NCI-H1694 treated with DMSO at 0.1 percent for 48 hours (cell line): Measurements from ENCODE around the gene CEP350.

ENCODE experiments used
- DNase-seq: peaks from one replicate; lab custom pipeline; 2025; lab: John Stamatoyannopoulos, UW

CEP350 gene, protein sequence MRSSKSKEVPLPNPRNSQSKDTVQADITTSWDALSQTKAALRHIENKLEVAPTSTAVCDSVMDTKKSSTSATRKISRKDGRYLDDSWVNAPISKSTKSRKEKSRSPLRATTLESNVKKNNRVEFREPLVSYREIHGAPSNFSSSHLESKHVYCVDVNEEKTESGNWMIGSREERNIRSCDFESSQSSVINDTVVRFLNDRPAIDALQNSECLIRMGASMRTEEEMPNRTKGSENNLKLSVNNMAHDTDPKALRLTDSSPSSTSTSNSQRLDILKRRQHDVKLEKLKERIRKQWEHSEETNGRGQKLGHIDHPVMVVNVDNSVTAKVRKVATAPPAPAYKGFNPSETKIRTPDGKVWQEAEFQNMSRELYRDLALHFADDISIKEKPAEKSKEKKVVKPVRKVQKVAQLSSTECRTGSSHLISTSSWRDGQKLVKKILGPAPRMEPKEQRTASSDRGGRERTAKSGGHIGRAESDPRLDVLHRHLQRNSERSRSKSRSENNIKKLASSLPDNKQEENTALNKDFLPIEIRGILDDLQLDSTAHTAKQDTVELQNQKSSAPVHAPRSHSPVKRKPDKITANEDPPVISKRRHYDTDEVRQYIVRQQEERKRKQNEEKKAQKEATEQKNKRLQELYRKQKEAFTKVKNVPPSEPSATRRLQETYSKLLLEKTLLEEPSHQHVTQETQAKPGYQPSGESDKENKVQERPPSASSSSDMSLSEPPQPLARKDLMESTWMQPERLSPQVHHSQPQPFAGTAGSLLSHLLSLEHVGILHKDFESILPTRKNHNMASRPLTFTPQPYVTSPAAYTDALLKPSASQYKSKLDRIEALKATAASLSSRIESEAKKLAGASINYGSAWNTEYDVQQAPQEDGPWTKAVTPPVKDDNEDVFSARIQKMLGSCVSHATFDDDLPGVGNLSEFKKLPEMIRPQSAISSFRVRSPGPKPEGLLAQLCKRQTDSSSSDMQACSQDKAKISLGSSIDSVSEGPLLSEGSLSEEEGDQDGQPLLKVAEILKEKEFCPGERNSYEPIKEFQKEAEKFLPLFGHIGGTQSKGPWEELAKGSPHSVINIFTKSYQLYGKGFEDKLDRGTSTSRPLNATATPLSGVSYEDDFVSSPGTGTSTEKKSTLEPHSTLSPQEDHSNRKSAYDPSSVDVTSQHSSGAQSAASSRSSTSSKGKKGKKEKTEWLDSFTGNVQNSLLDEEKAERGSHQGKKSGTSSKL (N-terminal part only)

GRCh38 chr1:179954493-179955286 lies at the start of gene CEP350:
CEP350 (plus strand) TSS chr1:179954810; CDS start chr1:179986182, 31,372 bp downstream.
- peak; percentile 99 for DNase-seq

- no peak for DNase-seq
These were observed 43.7 kb upstream of the CEP350 start for GRCh38 chr1:179910934-179911333.

GRCh38 chr1:179911812-179912211 lies 42.8 kb upstream of the CEP350 start:
- no peak for DNase-seq

- no peak for DNase-seq
These were observed 36.8 kb upstream of the CEP350 start for GRCh38 chr1:179917601-179918429.

GRCh38 chr1:179921472-179921871 lies 33.1 kb upstream of the CEP350 start:
- no peak for DNase-seq

DNA sequence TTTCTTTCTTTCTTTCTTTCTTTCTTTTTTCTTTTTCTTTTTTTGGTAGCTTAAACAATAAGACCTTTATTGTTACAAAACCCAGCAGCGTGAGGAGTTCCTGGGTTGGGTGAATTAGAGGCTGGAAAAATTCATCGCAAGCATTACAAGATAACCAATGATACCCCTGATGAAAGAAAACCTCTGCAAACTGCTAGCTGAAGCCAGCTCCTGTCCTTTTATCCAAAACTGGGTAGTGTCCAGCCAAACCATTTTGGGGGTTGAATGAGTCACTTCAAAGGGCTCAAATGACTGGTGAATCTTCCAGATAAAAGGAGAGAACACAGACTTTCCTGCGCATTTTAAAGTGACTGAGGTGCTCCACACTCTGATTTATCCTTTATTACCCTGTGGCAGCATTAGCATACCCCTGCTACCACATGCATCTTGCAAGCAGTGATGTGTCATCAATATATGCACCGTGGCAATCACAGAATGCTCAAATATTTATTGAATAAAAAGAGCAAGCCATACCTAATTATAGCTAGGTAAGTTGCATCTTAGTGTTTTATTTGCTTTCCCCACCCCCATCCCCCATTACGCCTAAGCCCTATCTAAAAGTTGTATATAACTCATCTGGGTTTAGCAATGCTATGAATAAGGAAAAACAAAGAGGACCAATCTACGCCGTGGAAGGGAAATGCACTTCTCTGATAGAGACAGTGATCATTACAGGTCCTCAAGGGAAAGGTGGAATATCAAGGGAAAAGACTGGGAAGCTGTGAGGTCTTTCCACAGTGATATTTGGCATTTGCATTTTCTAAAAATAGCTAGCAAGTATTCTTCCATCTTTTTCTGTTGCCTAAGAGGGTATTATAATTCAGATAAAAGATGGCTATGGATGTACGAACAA lies 32.4 kb upstream of the CEP350 start:
- no peak for DNase-seq

DNA sequence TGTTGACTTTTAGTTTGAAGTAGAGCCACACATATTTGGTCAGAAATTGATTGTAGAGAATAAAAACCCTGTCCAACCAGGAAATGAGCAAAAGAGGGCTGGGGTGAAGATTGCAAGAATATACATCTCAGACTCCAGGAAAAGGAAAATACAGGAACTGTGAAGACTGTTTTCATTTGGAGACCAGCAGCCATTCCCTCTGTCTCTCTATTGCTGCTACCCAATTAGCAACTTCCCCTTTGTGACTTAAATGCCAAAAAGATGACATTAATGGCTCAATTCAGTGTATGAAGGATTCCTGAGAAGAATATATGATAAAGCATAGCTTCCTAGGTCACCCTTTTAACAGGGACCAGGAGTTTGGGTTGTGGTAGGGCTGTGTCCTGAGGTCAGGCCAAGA lies 31.6 kb upstream of the CEP350 start:
- DNase-seq = no peak

- no peak for DNase-seq
These were observed 30.3 kb upstream of the CEP350 start for GRCh38 chr1:179924268-179924667.

DNA sequence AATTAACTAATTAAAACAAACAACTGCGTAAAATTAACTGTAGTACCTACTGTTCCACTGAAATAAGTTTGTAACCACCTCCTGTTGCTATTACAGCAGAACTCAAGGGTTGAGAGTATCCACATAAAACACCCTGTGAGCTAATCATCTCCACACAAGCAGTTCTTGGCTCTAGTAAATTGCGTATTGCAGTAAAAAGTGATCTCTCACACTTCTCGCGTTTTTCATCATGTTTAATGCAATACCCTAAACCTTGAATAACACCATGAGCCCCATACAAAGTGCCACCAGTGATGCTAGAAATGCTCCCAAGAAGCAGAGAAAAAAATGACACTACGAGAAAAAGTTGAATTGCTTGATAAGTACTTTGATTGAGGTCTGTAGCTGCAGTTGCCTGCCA lies 29.3 kb upstream of the CEP350 start:
- no peak for DNase-seq

GRCh38 chr1:179925922-179926849 lies 28.4 kb upstream of the CEP350 start:
- DNase-seq = no peak

DNA sequence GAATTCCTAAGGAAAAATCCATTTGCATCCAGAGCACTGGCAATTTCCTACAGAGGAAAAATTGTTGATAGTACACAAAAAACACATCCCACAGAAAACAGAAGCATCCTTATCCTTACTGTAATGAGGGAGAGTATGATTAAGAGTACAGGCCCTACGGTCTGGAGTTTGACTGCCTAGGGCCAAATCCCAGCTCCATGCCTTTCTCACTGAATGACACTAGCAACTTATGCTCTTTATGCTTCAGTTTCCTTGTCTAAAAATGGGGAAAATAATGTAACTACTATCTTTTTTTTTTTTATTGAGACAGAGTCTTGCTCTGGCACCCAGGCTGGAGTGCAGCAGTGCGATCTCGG lies 27.8 kb upstream of the CEP350 start:
- DNase-seq = no peak

- DNase-seq = no peak
These were observed 24.4 kb upstream of the CEP350 start for GRCh38 chr1:179929955-179930798.

- DNase-seq = no peak
These were observed 23.7 kb upstream of the CEP350 start for GRCh38 chr1:179930867-179931266.

GRCh38 chr1:179933219-179933618 lies 21.4 kb upstream of the CEP350 start:
- no peak for DNase-seq

DNA sequence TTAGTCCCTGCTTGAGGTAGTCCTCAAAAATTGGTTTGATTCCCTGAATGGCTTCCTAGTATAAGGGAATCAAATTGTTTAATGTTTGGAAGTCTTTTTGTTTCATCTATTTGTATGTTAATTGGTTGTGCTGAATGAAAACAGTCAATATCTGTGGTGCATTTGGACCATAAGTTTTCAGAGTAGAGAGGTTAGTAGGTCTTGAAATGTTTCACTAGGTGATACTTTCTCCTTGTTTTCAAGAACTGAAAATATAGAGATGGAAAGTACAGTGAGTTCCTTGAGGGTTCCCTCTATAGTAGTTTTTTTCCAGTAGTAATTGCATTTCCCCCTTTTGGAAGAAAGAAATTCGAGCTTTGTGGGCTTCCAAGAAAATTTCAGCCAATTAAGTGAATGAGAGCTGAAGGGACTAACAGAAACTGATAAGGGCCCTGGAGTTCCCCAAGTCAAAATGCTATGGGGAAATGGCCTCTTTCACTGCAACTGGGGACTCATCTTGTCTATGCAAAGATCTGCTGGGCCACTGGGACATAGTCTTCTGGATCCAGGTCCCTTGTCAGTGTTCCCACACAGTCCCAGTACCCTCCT lies 18.6 kb upstream of the CEP350 start:
- no peak for DNase-seq

GRCh38 chr1:179937668-179938254 lies 16.8 kb upstream of the CEP350 start:
- no peak for DNase-seq

GRCh38 chr1:179938752-179939151 lies 15.9 kb upstream of the CEP350 start:
- DNase-seq = no peak
